Measurements from ENCODE around the gene CDC123.

- no peak for TF ChIP-seq PRDM2 (tag by site-specific recombination; IDR thresholded peaks at IDR 0.05; ENCODE audit: borderline replicate concordance)
- TF ChIP-seq ZSCAN30 (tag by site-specific recombination; IDR thresholded peaks at IDR 0.05) = no peak
- TF ChIP-seq ZNF544 (tag by site-specific recombination; IDR thresholded peaks at IDR 0.05) = no peak
- TF ChIP-seq ZNF362 (tag by site-specific recombination; IDR thresholded peaks at IDR 0.05) = no peak
- no peak for TF ChIP-seq CTCF (tag by site-specific recombination; IDR thresholded peaks at IDR 0.05)
These were observed 8.6 kb upstream of the CDC123 start for GRCh38 chr10:12187321-12187905.

All from HEK293 (cell line).